GM23338 (cell line): Measurements from ENCODE around the gene PGGT1B. TPM values are rescaled to one million over a fixed set of nuclear protein-coding genes. Genes with fewer than 3 reads are reported as not detected.

Experiments used
- ATAC-seq: fragments of 200-7000 bp; cut with Tn5 transposase; 3 replicates; pipeline ENCODE4 v1.9.1; 2020
- DNase-seq: peaks from one replicate; pipeline ENCODE4 v3.0.0-alpha.2; 2015; ENCODE audit warnings: low spot score
- H2AFZ ChIP-seq: fragments of 200-600 bp; sonication (generic); 2 replicates; pipeline ENCODE4 v1.8.0; 2016; ENCODE audit warnings: antibody characterized with exemption, mild to moderate bottlenecking, moderate library complexity
- H3F3A ChIP-seq: fragments of 200-600 bp; sonication (generic); replicated peaks from 2 replicates; pipeline ENCODE4 v1.8.0; 2017; ENCODE audit warnings: antibody characterized with exemption, mixed run types, low read depth
- H3K27ac ChIP-seq: fragments of 200-600 bp; sonication (generic); 2 replicates; pipeline ENCODE4 v1.6.1; 2016; ENCODE audit warnings: low read depth
- H3K27me3 ChIP-seq: fragments of 200-600 bp; sonication (generic); 2 replicates; pipeline ENCODE4 v1.8.0; 2016; ENCODE audit warnings: mild to moderate bottlenecking, mixed run types, moderate library complexity; ENCODE audit not compliant: insufficient read depth
- H3K36me3 ChIP-seq: fragments of 200-600 bp; sonication (generic); 2 replicates; pipeline ENCODE4 v1.8.0; 2016; ENCODE audit warnings: mild to moderate bottlenecking; ENCODE audit not compliant: insufficient read depth
- H3K4me1 ChIP-seq: fragments of 200-600 bp; sonication (generic); 2 replicates; pipeline ENCODE4 v1.8.0; 2016; ENCODE audit warnings: mild to moderate bottlenecking, moderate library complexity; ENCODE audit not compliant: insufficient read depth
- H3K4me2 ChIP-seq: fragments of 200-600 bp; sonication (generic); 2 replicates; pipeline ENCODE4 v1.7.1; 2017; ENCODE audit warnings: mixed run types
- H3K4me3 ChIP-seq: fragments of 200-600 bp; sonication (generic); 2 replicates; pipeline ENCODE4 v1.6.1; 2016; ENCODE audit warnings: mixed run types
- H3K79me2 ChIP-seq: fragments of 200-600 bp; sonication (generic); replicated peaks from 2 replicates; pipeline ENCODE4 v1.8.0; 2017; ENCODE audit warnings: mild to moderate bottlenecking; ENCODE audit not compliant: insufficient read depth
- H3K9me2 ChIP-seq: fragments of 200-600 bp; sonication (generic); 2 replicates; pipeline ENCODE4 v1.8.0; 2017; ENCODE audit not compliant: insufficient read depth
- H4K20me1 ChIP-seq: fragments of 200-600 bp; sonication (generic); replicated peaks from 2 replicates; pipeline ENCODE4 v1.8.0; 2017; ENCODE audit warnings: mild to moderate bottlenecking; ENCODE audit not compliant: insufficient read depth
- H3K27ac Mint-ChIP-seq: 2 replicates; pipeline ENCODE4 v1.8.0; 2020; ENCODE audit warnings: inconsistent platforms, mild to moderate bottlenecking, moderate library complexity, mixed read lengths
- H3K27me3 Mint-ChIP-seq: 3 replicates; pipeline ENCODE4 v1.8.0; 2022; ENCODE audit warnings: low read depth, mild to moderate bottlenecking, moderate library complexity, mixed read lengths, inconsistent platforms; ENCODE audit not compliant: insufficient read depth, poor library complexity
- H3K36me3 Mint-ChIP-seq: 3 replicates; pipeline ENCODE4 v1.8.0; 2021; ENCODE audit warnings: low read depth, mild to moderate bottlenecking, inconsistent platforms, moderate library complexity, mixed read lengths
- H3K4me1 Mint-ChIP-seq: 3 replicates; pipeline ENCODE4 v1.8.0; 2020; ENCODE audit warnings: mild to moderate bottlenecking, inconsistent platforms, mixed read lengths
- H3K4me3 Mint-ChIP-seq: 3 replicates; pipeline ENCODE4 v1.8.0; 2021; ENCODE audit warnings: moderate library complexity, mild to moderate bottlenecking, inconsistent platforms, mixed read lengths
- H3K9me3 Mint-ChIP-seq: 3 replicates; pipeline ENCODE4 v1.8.0; 2020; ENCODE audit warnings: moderate library complexity, mild to moderate bottlenecking, inconsistent platforms, mixed read lengths
- CREB1 ChIP-seq: fragments of 250-450 bp; sonication (Bioruptor Pico); IDR thresholded peaks from 2 replicates; pipeline ENCODE4 v1.5.0; 2020; ENCODE audit warnings: low read depth, mild to moderate bottlenecking, moderate library complexity
- EZH2 ChIP-seq: fragments of 200-600 bp; sonication (generic); IDR thresholded peaks from one replicate; pipeline ENCODE4 v1.8.0; 2017; ENCODE audit warnings: antibody characterized with exemption, mild to moderate bottlenecking, low read depth; ENCODE audit not compliant: unreplicated experiment
- EZH2phosphoT487 ChIP-seq: fragments of 200-600 bp; sonication (generic); IDR thresholded peaks from one replicate; pipeline ENCODE4 v1.8.1; 2018; ENCODE audit warnings: antibody characterized with exemption; ENCODE audit not compliant: unreplicated experiment
- JUNB ChIP-seq: IDR thresholded peaks from one replicate; pipeline ENCODE4 v1.6.1; 2016; ENCODE audit warnings: antibody characterized with exemption; ENCODE audit not compliant: unreplicated experiment
- NANOG ChIP-seq: IDR thresholded peaks from 2 replicates; pipeline ENCODE4 v1.6.1; 2016; ENCODE audit warnings: antibody characterized with exemption, borderline replicate concordance
- POLR2AphosphoS5 ChIP-seq: IDR thresholded peaks from 2 replicates; pipeline ENCODE4 v1.6.1; 2016; ENCODE audit warnings: antibody characterized with exemption, low read depth
- STAT1 ChIP-seq: IDR thresholded peaks from one replicate; pipeline ENCODE4 v1.6.1; 2016; ENCODE audit warnings: antibody characterized with exemption; ENCODE audit not compliant: unreplicated experiment
- ZNF114 ChIP-seq: fragments of 250-450 bp; sonication (Bioruptor Pico); IDR thresholded peaks from 2 replicates; pipeline ENCODE4 v1.5.0; 2020; ENCODE audit warnings: mild to moderate bottlenecking, moderate library complexity
- ZNF331 ChIP-seq: fragments of 250-450 bp; sonication (Bioruptor Pico); IDR thresholded peaks from 2 replicates; pipeline ENCODE4 v1.5.0; 2020; ENCODE audit warnings: low read depth, mild to moderate bottlenecking, moderate library complexity
- ZNF462 ChIP-seq: fragments of 250-450 bp; sonication (Bioruptor Pico); IDR thresholded peaks from 2 replicates; pipeline ENCODE4 v1.5.0; 2020; ENCODE audit warnings: mild to moderate bottlenecking, moderate library complexity
- polyA plus RNA-seq: library from polyadenylated mRNA; unstranded; fragments of >200 nt; fragmentation: Nextera tagmentation; extraction: Ambion mirVana; gene quantifications from 2 replicates; pipeline ENCODE4 v1.2.1, GENCODE V29; 2016
- total RNA-seq: library from RNA; depleted of rRNA; stranded (reverse); fragments of >200 nt; shearing (Covaris generic); gene quantifications from 2 replicates; pipeline ENCODE4 v1.2.3, GENCODE V29; 2014
- TF ChIP-seq, protein P1 (sequence below), 2 experiments: fragments of 200-600 bp in 1 of 2; sonication (generic) in 1 of 2; conservative IDR thresholded peaks; 2 replicates each; pipeline versions ENCODE4 v1.5.1 to v1.6.1; 2016 to 2017; ENCODE audit warnings: antibody characterized with exemption in 2 of 2, low read depth in 2 of 2, mild to moderate bottlenecking in 2 of 2, moderate library complexity in 1 of 2
- TF ChIP-seq, protein P2 (sequence below): IDR thresholded peaks from 2 replicates; pipeline ENCODE4 v1.6.1; 2016; ENCODE audit warnings: antibody characterized with exemption
- TF ChIP-seq, protein P3 (sequence below): IDR thresholded peaks from one replicate; pipeline ENCODE4 v1.6.1; 2018; ENCODE audit warnings: antibody characterized with exemption; ENCODE audit not compliant: unreplicated experiment

PGGT1B gene
- total and polyA plus RNA-seq, 2 experiments from 2014 or later: 8.6 to 12.9 TPM

DNA sequence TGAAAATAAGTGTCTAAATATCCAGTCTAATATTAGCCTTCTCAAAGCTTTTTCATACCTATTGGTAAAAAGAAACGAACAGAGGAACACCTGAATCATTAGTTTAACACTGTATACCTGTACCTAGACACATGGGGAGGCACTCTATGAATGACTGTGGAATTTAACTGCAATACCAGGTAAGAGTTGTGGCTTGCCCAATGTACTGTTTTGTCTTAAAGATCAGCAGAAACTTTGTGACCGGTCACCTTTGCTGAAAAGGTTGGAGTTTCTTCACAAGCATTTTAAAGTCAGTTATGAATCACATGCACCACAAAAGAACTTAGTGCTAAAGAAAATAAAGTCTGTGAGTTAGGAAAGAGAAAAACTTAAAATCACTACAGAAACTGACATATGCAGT, 2.4 kb downstream of the PGGT1B start:
- no peaks in the 10 kb centered on the region for H3K9me2 ChIP-seq
- H2AFZ ChIP-seq: no peak overlapping the region
- H3K4me3 ChIP-seq: no peak overlapping the region
- H3K27ac ChIP-seq: no peak overlapping the region
- peaks cover 70% of the 10 kb centered on the region for H3K79me2 ChIP-seq
- Mint-ChIP-seq H3K4me1 (peaks cover 24% of the 10 kb centered on the region), H3K9me3 (no peaks in the 10 kb centered on the region), H3K4me3 (no peak overlapping the region), H3K27me3 (peaks cover 5% of the 10 kb centered on the region), H3K27ac (no peak overlapping the region), H3K36me3 (no peaks in the 10 kb centered on the region)
- H4K20me1 ChIP-seq: no peaks in the 10 kb centered on the region; the same call in 1 of the 2 replicates
- ATAC-seq: no peak
- H3K4me1 ChIP-seq: peaks cover 8% of the 10 kb centered on the region; the same call in 1 of the 2 replicates
- TF ChIP-seq, protein P1, sequence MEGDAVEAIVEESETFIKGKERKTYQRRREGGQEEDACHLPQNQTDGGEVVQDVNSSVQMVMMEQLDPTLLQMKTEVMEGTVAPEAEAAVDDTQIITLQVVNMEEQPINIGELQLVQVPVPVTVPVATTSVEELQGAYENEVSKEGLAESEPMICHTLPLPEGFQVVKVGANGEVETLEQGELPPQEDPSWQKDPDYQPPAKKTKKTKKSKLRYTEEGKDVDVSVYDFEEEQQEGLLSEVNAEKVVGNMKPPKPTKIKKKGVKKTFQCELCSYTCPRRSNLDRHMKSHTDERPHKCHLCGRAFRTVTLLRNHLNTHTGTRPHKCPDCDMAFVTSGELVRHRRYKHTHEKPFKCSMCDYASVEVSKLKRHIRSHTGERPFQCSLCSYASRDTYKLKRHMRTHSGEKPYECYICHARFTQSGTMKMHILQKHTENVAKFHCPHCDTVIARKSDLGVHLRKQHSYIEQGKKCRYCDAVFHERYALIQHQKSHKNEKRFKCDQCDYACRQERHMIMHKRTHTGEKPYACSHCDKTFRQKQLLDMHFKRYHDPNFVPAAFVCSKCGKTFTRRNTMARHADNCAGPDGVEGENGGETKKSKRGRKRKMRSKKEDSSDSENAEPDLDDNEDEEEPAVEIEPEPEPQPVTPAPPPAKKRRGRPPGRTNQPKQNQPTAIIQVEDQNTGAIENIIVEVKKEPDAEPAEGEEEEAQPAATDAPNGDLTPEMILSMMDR (conservative IDR thresholded peaks at IDR 0.05; ENCODE audit: low read depth in 2 of 2): no peak
- TF ChIP-seq ZNF331 (no peak), EZH2 (no peak), ZNF114 (CRISPR knock-in tag) (no peak), CREB1 (CRISPR knock-in tag) (no peak), JUNB (no peak), POLR2AphosphoS5 (no peak), ZNF462 (CRISPR knock-in tag) (no peak), EZH2phosphoT487 (no peak), NANOG (no peak), STAT1 (no peak)
- TF ChIP-seq, protein P2, sequence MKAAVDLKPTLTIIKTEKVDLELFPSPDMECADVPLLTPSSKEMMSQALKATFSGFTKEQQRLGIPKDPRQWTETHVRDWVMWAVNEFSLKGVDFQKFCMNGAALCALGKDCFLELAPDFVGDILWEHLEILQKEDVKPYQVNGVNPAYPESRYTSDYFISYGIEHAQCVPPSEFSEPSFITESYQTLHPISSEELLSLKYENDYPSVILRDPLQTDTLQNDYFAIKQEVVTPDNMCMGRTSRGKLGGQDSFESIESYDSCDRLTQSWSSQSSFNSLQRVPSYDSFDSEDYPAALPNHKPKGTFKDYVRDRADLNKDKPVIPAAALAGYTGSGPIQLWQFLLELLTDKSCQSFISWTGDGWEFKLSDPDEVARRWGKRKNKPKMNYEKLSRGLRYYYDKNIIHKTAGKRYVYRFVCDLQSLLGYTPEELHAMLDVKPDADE: no peak
- TF ChIP-seq, protein P3, sequence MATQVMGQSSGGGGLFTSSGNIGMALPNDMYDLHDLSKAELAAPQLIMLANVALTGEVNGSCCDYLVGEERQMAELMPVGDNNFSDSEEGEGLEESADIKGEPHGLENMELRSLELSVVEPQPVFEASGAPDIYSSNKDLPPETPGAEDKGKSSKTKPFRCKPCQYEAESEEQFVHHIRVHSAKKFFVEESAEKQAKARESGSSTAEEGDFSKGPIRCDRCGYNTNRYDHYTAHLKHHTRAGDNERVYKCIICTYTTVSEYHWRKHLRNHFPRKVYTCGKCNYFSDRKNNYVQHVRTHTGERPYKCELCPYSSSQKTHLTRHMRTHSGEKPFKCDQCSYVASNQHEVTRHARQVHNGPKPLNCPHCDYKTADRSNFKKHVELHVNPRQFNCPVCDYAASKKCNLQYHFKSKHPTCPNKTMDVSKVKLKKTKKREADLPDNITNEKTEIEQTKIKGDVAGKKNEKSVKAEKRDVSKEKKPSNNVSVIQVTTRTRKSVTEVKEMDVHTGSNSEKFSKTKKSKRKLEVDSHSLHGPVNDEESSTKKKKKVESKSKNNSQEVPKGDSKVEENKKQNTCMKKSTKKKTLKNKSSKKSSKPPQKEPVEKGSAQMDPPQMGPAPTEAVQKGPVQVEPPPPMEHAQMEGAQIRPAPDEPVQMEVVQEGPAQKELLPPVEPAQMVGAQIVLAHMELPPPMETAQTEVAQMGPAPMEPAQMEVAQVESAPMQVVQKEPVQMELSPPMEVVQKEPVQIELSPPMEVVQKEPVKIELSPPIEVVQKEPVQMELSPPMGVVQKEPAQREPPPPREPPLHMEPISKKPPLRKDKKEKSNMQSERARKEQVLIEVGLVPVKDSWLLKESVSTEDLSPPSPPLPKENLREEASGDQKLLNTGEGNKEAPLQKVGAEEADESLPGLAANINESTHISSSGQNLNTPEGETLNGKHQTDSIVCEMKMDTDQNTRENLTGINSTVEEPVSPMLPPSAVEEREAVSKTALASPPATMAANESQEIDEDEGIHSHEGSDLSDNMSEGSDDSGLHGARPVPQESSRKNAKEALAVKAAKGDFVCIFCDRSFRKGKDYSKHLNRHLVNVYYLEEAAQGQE: no peak
- no peaks in the 10 kb centered on the region for H3K36me3 ChIP-seq
- no peak for DNase-seq
- H3F3A ChIP-seq: no peaks in the 10 kb centered on the region
- H3K4me2 ChIP-seq: no peak overlapping the region
- no peaks in the 10 kb centered on the region for H3K27me3 ChIP-seq
